ENCODE measurements around the gene ETV7. TPM values are rescaled to one million over a fixed set of nuclear protein-coding genes. Genes with fewer than 3 reads are reported as not detected.

Gene ETV7
- 1.3 TPM for polyA plus RNA-seq (2013, experiment 1 of 2)
- polyA plus RNA-seq (2013, experiment 2 of 2), result 1.1 TPM

DNA sequence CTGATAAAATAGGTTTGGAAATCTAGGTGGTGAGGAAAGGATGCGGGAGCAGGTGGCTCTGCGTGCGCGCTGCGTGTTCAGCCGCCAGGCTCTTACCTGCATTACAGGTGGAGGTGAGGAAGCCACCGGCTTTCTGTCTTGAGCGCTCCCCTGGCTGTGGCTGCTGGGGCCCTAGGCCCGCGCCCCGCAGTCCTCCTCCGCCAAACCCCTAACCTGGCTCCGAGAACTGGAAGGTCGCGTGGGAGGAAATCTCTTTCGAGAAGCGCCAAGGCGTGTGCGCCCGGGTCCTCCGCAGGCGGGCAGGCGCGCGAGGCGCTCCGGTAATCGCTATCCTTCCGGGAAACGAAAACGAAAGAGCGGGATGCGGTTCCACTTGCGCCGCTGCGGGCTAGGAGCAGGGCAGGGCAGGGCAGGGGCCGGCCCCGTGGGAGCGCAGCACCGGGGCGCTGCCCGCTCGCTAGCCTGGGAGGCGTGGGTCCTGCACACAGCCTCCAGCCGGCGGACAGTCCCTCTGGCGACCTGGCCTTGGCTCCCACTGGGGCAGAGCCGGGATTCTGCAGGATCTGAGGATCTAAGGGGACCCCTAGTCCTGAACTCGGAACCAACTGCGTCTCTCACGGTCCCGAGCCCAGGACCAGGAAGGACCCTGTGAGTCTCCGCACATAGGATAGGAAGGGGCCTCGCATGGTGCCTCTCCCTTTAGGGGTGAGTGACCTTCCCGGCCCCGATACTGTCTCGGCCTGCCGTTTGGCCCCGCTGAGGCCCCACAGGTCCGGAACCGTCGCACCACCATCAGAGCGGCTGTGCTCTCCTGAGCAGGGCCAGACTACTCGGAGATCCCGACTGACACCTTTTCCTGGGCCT lies at the start of gene ETV7:
Gene ETV7 (minus strand): TSS at position 230 of the 864 bp plus-strand sequence. CDS start 128 bp downstream, at position 102.
- Histone ChIP-seq H2BK120ac (ENCODE audit: low read depth, low read length) (no peak within 1 kb of the TSS), H2BK5ac (ENCODE audit: low read depth, low read length, poor library complexity, severe bottlenecking) (no peak within 1 kb of the TSS), H3K9ac (ENCODE audit: low read length) (peak within 1 kb of the TSS; percentile 79), H3K4ac (ENCODE audit: low read depth in 1 of 2, low read length in 2 of 2) (peak within 1 kb of the TSS in 1 of 2 experiments; percentile 6), H4K91ac (ENCODE audit: low read length) (peak within 1 kb of the TSS; percentile 3), H3K27ac (ENCODE audit: low read length, poor library complexity, severe bottlenecking) (no peak within 1 kb of the TSS), H2BK12ac (ENCODE audit: low read length in 2 of 2) (peak within 1 kb of the TSS in 1 of 2 experiments; percentile 88), H4K8ac (ENCODE audit: low read length) (peak within 1 kb of the TSS; percentile 75), H2BK15ac (ENCODE audit: low read depth, poor library complexity, severe bottlenecking) (peak within 1 kb of the TSS; percentile 34), H3K36me3 (ENCODE audit: control insufficient read depth in 1 of 2, insufficient read depth in 2 of 2, low read depth in 1 of 2, low read length in 2 of 2) (no peaks in the 10 kb centered on the region), H3K18ac (ENCODE audit: low read depth in 1 of 2, low read length in 2 of 2) (peak within 1 kb of the TSS; percentile 38 to 73), H3K9me3 (ENCODE audit: control insufficient read depth, low read length) (no peaks in the 10 kb centered on the region), H2AK5ac (ENCODE audit: low read length, severe bottlenecking) (no peak within 1 kb of the TSS), H3K14ac (ENCODE audit: low read length in 2 of 2) (peak within 1 kb of the TSS in 1 of 2 experiments; percentile 88), H3K23ac (ENCODE audit: low read length in 2 of 2) (peak within 1 kb of the TSS in 1 of 2 experiments; percentile 89), H3K27me3 (ENCODE audit: control insufficient read depth in 1 of 2, insufficient read depth in 1 of 2, low read length in 2 of 2) (peaks cover 9 to 26% of the 10 kb centered on the region in 2 experiments), H3K4me2 (ENCODE audit: low read length, poor library complexity, severe bottlenecking) (peak within 1 kb of the TSS; percentile 93), H3K4me1 (ENCODE audit: control insufficient read depth, insufficient read depth, low read depth, low read length) (peaks cover 15% of the 10 kb centered on the region), H3K79me1 (replicated peaks; ENCODE audit: low read length, poor library complexity, severe bottlenecking) (no peaks in the 10 kb centered on the region), H2AFZ (ENCODE audit: low read depth, low read length) (peak within 1 kb of the TSS; percentile 54), H3K4me3 (ENCODE audit: insufficient read depth in 1 of 2, low read depth in 1 of 2, low read length in 2 of 2) (peak within 1 kb of the TSS; percentile 61 to 81)
- 6% methylated on average over 63 of the region's 65 CpGs for WGBS
- DNase-seq, result peak; percentile 56

DNA sequence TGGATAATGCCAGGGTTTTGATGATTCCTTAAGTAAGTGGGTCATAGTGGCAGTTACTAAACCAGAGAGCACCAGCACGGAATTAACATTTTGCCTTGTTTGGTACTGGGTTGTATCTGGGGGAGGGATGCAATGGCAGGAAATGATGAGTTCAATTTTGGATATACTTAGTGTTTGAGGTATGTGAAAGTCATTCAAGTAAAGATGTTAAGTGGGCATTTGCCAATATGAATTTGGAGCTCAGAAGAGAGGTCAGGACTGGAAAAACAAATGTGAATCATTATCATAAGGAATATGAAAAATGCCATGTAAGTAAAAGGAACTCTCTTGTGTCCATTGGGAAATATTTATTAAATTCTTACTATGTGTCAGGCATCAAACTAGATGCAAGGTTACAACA lies 49.0 kb upstream of the ETV7 start:
- Histone ChIP-seq H2BK5ac (ENCODE audit: low read depth, low read length, poor library complexity, severe bottlenecking) (no peak overlapping the region), H2AK5ac (ENCODE audit: low read length, severe bottlenecking) (no peak overlapping the region), H4K91ac (ENCODE audit: low read length) (no peak overlapping the region), H3K27ac (ENCODE audit: low read length, poor library complexity, severe bottlenecking) (no peak overlapping the region), H2BK12ac (ENCODE audit: low read length in 2 of 2) (no peak overlapping the region), H3K27me3 (ENCODE audit: control insufficient read depth in 1 of 2, insufficient read depth in 1 of 2, low read length in 2 of 2) (no peaks in the 10 kb centered on the region), H3K14ac (ENCODE audit: low read length in 2 of 2) (no peak overlapping the region), H3K4ac (ENCODE audit: low read depth in 1 of 2, low read length in 2 of 2) (no peak overlapping the region), H3K79me1 (replicated peaks; ENCODE audit: low read length, poor library complexity, severe bottlenecking) (no peaks in the 10 kb centered on the region), H2BK120ac (ENCODE audit: low read depth, low read length) (no peak overlapping the region), H3K9me3 (ENCODE audit: control insufficient read depth, low read length) (no peaks in the 10 kb centered on the region), H3K4me1 (ENCODE audit: control insufficient read depth, insufficient read depth, low read depth, low read length) (peaks cover 1% of the 10 kb centered on the region), H2AFZ (ENCODE audit: low read depth, low read length) (no peak overlapping the region), H3K9ac (ENCODE audit: low read length) (no peak overlapping the region), H2BK15ac (ENCODE audit: low read depth, poor library complexity, severe bottlenecking) (no peak overlapping the region), H3K4me3 (ENCODE audit: insufficient read depth in 1 of 2, low read depth in 1 of 2, low read length in 2 of 2) (no peak overlapping the region), H4K8ac (ENCODE audit: low read length) (no peak overlapping the region), H3K18ac (ENCODE audit: low read depth in 1 of 2, low read length in 2 of 2) (no peak overlapping the region), H3K4me2 (ENCODE audit: low read length, poor library complexity, severe bottlenecking) (no peak overlapping the region), H3K23ac (ENCODE audit: low read length in 2 of 2) (no peak overlapping the region), H3K36me3 (ENCODE audit: control insufficient read depth in 1 of 2, insufficient read depth in 2 of 2, low read depth in 1 of 2, low read length in 2 of 2) (no peaks in the 10 kb centered on the region)
- WGBS, result 81% methylated on average over 1 of the region's 1 CpG
- DNase-seq, result no peak

DNA sequence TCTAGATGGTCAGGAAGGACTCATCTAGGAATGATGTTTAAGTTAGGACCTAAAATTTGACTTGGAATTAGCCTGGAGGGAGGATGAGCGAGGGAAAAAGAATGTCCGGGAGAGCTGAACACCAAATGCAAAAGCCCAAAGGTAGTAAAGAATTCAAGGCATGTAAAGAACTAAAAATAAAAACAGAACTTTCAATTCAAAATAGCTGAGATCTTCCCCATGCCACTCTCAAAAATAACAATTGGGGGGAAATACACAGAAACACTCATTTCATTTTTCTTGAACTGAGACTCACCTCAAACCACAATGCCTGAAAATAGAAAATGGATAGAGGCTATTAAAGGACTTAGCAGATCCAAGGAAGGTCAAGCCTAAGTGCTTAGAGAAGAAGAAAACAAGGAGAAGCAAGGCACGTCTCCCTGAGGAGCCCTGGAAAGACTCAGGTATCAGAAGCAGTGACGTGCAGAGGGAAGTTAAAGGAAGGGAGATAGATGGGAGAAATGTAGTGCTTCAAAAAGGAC lies 44.7 kb upstream of the ETV7 start:
- WGBS, result 30% methylated on average over 2 of the region's 4 CpGs
- H3K27ac ChIP-seq (ENCODE audit: low read length, poor library complexity, severe bottlenecking), result peak overlapping the region; percentile 44
- H3K14ac ChIP-seq (ENCODE audit: low read length in 2 of 2), result no peak overlapping the region
- peaks cover 1% of the 10 kb centered on the region for H3K4me1 ChIP-seq (ENCODE audit: control insufficient read depth, insufficient read depth, low read depth, low read length)
- no peak overlapping the region for H2AFZ ChIP-seq (ENCODE audit: low read depth, low read length)
- H2BK120ac ChIP-seq (ENCODE audit: low read depth, low read length), result no peak overlapping the region
- H3K79me1 ChIP-seq (replicated peaks; ENCODE audit: low read length, poor library complexity, severe bottlenecking), result no peaks in the 10 kb centered on the region
- H2BK12ac ChIP-seq (ENCODE audit: low read length in 2 of 2), result no peak overlapping the region
- no peak overlapping the region for H3K9ac ChIP-seq (ENCODE audit: low read length)
- H3K18ac ChIP-seq (ENCODE audit: low read depth in 1 of 2, low read length in 2 of 2), result no peak overlapping the region
- no peaks in the 10 kb centered on the region for H3K27me3 ChIP-seq (ENCODE audit: control insufficient read depth in 1 of 2, insufficient read depth in 1 of 2, low read length in 2 of 2)
- no peaks in the 10 kb centered on the region for H3K9me3 ChIP-seq (ENCODE audit: control insufficient read depth, low read length)
- no peak overlapping the region for H4K8ac ChIP-seq (ENCODE audit: low read length)
- H3K4me3 ChIP-seq (ENCODE audit: insufficient read depth in 1 of 2, low read depth in 1 of 2, low read length in 2 of 2), result no peak overlapping the region
- no peak overlapping the region for H3K4me2 ChIP-seq (ENCODE audit: low read length, poor library complexity, severe bottlenecking)
- H3K36me3 ChIP-seq (ENCODE audit: control insufficient read depth in 1 of 2, insufficient read depth in 2 of 2, low read depth in 1 of 2, low read length in 2 of 2), result no peaks in the 10 kb centered on the region
- H3K4ac ChIP-seq (ENCODE audit: low read depth in 1 of 2, low read length in 2 of 2), result no peak overlapping the region
- H2BK15ac ChIP-seq (ENCODE audit: low read depth, poor library complexity, severe bottlenecking), result no peak overlapping the region
- DNase-seq, result peak; percentile 12
- H3K23ac ChIP-seq (ENCODE audit: low read length in 2 of 2), result no peak overlapping the region
- no peak overlapping the region for H4K91ac ChIP-seq (ENCODE audit: low read length)
- no peak overlapping the region for H2AK5ac ChIP-seq (ENCODE audit: low read length, severe bottlenecking)
- no peak overlapping the region for H2BK5ac ChIP-seq (ENCODE audit: low read depth, low read length, poor library complexity, severe bottlenecking)

DNA sequence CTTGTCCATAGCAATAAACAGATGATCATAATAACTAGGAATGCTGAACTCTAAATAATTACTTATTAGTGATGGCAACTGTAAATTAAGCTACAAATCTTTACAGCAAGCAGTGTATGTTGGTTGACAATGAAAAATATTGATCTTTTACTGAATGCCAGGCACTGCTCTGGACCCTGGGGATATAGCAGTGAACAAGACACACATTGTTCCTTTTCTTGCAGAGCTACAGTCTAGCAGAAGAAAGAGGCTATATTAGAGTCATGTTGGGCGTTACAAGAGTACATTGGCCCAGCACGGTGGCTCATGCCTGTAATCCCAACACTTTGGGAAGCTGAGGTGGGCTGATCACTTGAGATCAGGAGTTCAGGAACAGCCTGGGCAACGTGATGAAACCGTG lies 43.7 kb upstream of the ETV7 start:
- H3K4ac ChIP-seq (ENCODE audit: low read depth in 1 of 2, low read length in 2 of 2), result no peak overlapping the region
- no peak overlapping the region for H2BK12ac ChIP-seq (ENCODE audit: low read length in 2 of 2)
- 90% methylated on average over 4 of the region's 4 CpGs for WGBS
- no peak overlapping the region for H3K27ac ChIP-seq (ENCODE audit: low read length, poor library complexity, severe bottlenecking)
- H3K23ac ChIP-seq (ENCODE audit: low read length in 2 of 2), result no peak overlapping the region
- H2AK5ac ChIP-seq (ENCODE audit: low read length, severe bottlenecking), result peak overlapping the region; percentile 6
- no peak overlapping the region for H2BK120ac ChIP-seq (ENCODE audit: low read depth, low read length)
- no peak overlapping the region for H3K9ac ChIP-seq (ENCODE audit: low read length)
- peaks cover 1% of the 10 kb centered on the region for H3K4me1 ChIP-seq (ENCODE audit: control insufficient read depth, insufficient read depth, low read depth, low read length)
- H3K36me3 ChIP-seq (ENCODE audit: control insufficient read depth in 1 of 2, insufficient read depth in 2 of 2, low read depth in 1 of 2, low read length in 2 of 2), result no peaks in the 10 kb centered on the region
- no peak overlapping the region for H2BK15ac ChIP-seq (ENCODE audit: low read depth, poor library complexity, severe bottlenecking)
- no peak for DNase-seq
- no peak overlapping the region for H4K91ac ChIP-seq (ENCODE audit: low read length)
- H3K18ac ChIP-seq (ENCODE audit: low read depth in 1 of 2, low read length in 2 of 2), result no peak overlapping the region
- no peak overlapping the region for H4K8ac ChIP-seq (ENCODE audit: low read length)
- H3K9me3 ChIP-seq (ENCODE audit: control insufficient read depth, low read length), result no peaks in the 10 kb centered on the region
- no peak overlapping the region for H3K4me3 ChIP-seq (ENCODE audit: insufficient read depth in 1 of 2, low read depth in 1 of 2, low read length in 2 of 2)
- no peak overlapping the region for H2BK5ac ChIP-seq (ENCODE audit: low read depth, low read length, poor library complexity, severe bottlenecking)
- no peak overlapping the region for H3K14ac ChIP-seq (ENCODE audit: low read length in 2 of 2)
- H2AFZ ChIP-seq (ENCODE audit: low read depth, low read length), result no peak overlapping the region
- no peaks in the 10 kb centered on the region for H3K79me1 ChIP-seq (replicated peaks; ENCODE audit: low read length, poor library complexity, severe bottlenecking)
- no peaks in the 10 kb centered on the region for H3K27me3 ChIP-seq (ENCODE audit: control insufficient read depth in 1 of 2, insufficient read depth in 1 of 2, low read length in 2 of 2)
- no peak overlapping the region for H3K4me2 ChIP-seq (ENCODE audit: low read length, poor library complexity, severe bottlenecking)
